Osteocyte (in vitro differentiated cells): ENCODE measurements around the gene NKX6-2. TPM values are rescaled to one million over a fixed set of nuclear protein-coding genes. Genes with fewer than 3 reads are reported as not detected.
A peak's percentile ranks its signal among the peaks of the same experiment; 100 is the strongest.
"Not testable (repeated sequence)": the region's sequence is repeated elsewhere in the genome, so short reads cannot be mapped to it uniquely, and the experiment has no call there.

Source experiments
- DNase-seq: peaks from one replicate; pipeline ENCODE4 v3.0.0; 2021; ENCODE audit warnings: mixed read lengths; ENCODE audit not compliant: unreplicated experiment; ENCODE audit errors: extremely low spot score
- H3K27ac Mint-ChIP-seq: one replicate; pipeline ENCODE4 v1.8.0; 2021; ENCODE audit warnings: mild to moderate bottlenecking, mixed read lengths; ENCODE audit not compliant: unreplicated experiment
- H3K27me3 Mint-ChIP-seq: one replicate; pipeline ENCODE4 v1.8.0; 2021; ENCODE audit warnings: mixed read lengths; ENCODE audit not compliant: unreplicated experiment
- H3K36me3 Mint-ChIP-seq: one replicate; pipeline ENCODE4 v1.8.0; 2021; ENCODE audit warnings: mixed read lengths; ENCODE audit not compliant: unreplicated experiment
- H3K4me1 Mint-ChIP-seq: one replicate; pipeline ENCODE4 v1.8.0; 2021; ENCODE audit warnings: mixed read lengths; ENCODE audit not compliant: unreplicated experiment
- H3K4me3 Mint-ChIP-seq: one replicate; pipeline ENCODE4 v1.8.0; 2021; ENCODE audit warnings: mild to moderate bottlenecking, moderate library complexity, mixed read lengths; ENCODE audit not compliant: unreplicated experiment
- H3K9me3 Mint-ChIP-seq: one replicate; pipeline ENCODE4 v1.8.0; 2021; ENCODE audit warnings: mixed read lengths; ENCODE audit not compliant: unreplicated experiment
- total RNA-seq: library from RNA; stranded (reverse); gene quantifications from 2 replicates; pipeline ENCODE4 v1.2.1, GENCODE V29; 2021
- TF ChIP-seq, protein P1 (sequence below): fragments of 200-600 bp; sonication (generic); IDR thresholded peaks from 2 replicates; pipeline ENCODE4 v1.5.0; 2021; ENCODE audit warnings: antibody characterized with exemption, mild to moderate bottlenecking, moderate library complexity

NKX6-2 gene
- total RNA-seq, 1 donor from 2014 or later, result not detected

DNA sequence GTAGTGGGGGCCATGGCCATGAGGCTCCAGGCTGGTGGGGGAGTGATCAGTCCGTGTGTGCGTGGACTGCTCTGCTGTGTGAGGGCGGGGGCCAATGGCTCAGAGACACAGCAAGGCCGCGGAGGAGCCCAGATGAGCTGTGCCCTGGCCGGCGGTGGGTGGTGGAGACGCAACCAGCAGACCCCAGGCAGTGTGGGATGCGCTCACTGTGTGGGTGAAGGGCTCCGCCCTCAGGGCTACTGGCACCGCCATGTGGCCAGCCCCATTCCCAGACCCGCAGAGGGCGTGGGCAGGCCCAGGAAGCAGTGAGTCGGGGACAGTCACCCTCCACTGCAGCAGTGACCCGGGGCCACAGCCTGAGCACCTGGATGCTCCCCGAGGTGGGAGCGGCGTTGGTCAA is 9.1 kb downstream of the NKX6-2 start:
- Mint-ChIP-seq H3K27me3 (no peaks in the 10 kb centered on the region), H3K4me1 (no peaks in the 10 kb centered on the region)
- TF ChIP-seq, protein P1, sequence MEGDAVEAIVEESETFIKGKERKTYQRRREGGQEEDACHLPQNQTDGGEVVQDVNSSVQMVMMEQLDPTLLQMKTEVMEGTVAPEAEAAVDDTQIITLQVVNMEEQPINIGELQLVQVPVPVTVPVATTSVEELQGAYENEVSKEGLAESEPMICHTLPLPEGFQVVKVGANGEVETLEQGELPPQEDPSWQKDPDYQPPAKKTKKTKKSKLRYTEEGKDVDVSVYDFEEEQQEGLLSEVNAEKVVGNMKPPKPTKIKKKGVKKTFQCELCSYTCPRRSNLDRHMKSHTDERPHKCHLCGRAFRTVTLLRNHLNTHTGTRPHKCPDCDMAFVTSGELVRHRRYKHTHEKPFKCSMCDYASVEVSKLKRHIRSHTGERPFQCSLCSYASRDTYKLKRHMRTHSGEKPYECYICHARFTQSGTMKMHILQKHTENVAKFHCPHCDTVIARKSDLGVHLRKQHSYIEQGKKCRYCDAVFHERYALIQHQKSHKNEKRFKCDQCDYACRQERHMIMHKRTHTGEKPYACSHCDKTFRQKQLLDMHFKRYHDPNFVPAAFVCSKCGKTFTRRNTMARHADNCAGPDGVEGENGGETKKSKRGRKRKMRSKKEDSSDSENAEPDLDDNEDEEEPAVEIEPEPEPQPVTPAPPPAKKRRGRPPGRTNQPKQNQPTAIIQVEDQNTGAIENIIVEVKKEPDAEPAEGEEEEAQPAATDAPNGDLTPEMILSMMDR, result no peak

DNA sequence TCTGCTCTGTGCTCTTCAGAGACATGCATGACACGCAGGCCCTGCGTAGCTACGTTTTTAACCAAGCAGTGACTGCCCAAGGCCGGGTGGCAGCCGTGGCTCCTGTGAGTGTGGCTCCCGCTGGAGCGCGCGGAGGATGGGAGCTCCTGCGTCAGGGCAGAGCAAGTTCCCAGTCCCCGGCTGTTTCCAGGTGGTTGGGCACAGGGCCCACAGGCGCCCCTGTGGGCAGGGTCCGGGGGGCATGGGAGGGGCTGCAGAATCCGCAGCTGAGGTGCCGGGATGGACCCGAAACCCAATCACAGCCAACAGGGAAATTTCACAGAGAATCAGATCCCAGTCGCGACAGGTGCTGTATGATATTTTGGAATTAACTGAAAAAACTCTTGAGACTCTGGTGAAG is 9.8 kb downstream of the NKX6-2 start:
- Mint-ChIP-seq H3K4me1 (no peaks in the 10 kb centered on the region), H3K36me3 (peaks cover 6% of the 10 kb centered on the region), H3K4me3 (no peak overlapping the region), H3K9me3 (no peaks in the 10 kb centered on the region), H3K27ac (no peak overlapping the region), H3K27me3 (no peaks in the 10 kb centered on the region)
- TF ChIP-seq, protein P1, result no peak
- no peak for DNase-seq

More for the DNA sequence above, 9.1 kb downstream of the NKX6-2 start:
- DNase-seq, result no peak
- no peak overlapping the region for H3K4me3 Mint-ChIP-seq
- no peaks in the 10 kb centered on the region for H3K9me3 Mint-ChIP-seq
- peaks cover 4% of the 10 kb centered on the region for H3K36me3 Mint-ChIP-seq
- H3K27ac Mint-ChIP-seq, result no peak overlapping the region

DNA sequence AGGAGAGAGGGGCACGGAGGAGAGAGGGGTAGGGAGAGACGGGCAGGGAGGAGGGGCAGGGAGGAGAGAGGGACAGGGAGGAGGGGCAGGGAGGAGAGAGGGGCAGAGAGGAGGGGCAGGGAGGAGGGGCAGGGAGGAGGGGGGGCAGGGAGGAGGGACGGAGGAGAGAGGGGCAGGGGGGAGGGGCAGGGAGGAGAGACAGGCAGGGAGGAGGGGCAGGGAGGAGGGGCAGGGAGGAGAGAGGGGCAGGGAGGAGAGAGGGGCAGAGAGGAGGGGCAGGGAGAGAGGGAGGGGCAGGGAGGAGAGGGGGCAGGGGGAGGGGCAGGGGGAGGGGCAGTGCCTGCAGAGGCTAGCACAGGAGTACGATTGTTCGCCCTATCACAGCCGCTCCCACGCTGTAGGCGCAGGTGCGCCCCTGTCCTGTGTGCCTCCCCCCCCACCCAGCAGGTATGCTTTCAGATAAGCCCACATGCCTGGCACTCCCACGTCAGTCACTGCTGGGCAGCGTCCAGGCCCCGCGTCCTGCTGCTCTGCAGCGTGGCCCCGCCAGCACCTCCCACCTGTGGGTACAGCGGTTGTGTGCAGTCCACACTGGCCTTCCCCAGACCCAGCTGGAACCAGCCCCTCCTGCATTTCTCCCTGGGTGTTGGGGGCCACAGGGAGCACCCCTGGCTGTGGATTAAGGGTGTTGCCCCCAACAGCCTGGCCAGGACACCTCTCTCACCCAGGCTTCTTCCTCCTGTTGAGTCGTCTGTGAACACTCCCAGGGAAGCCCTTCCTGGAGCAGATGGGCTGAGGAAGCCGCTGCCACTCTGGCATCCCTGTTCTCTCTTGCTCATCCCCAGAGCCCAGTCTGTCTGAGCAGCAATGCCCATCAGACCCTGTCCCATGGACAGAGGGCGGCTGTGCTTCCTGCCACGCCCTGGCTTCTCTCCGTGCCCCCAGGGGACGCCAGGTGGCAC is 10.8 kb downstream of the NKX6-2 start:
- Mint-ChIP-seq H3K27me3 (no peaks in the 10 kb centered on the region), H3K9me3 (no peaks in the 10 kb centered on the region)
- no peak for DNase-seq

DNA sequence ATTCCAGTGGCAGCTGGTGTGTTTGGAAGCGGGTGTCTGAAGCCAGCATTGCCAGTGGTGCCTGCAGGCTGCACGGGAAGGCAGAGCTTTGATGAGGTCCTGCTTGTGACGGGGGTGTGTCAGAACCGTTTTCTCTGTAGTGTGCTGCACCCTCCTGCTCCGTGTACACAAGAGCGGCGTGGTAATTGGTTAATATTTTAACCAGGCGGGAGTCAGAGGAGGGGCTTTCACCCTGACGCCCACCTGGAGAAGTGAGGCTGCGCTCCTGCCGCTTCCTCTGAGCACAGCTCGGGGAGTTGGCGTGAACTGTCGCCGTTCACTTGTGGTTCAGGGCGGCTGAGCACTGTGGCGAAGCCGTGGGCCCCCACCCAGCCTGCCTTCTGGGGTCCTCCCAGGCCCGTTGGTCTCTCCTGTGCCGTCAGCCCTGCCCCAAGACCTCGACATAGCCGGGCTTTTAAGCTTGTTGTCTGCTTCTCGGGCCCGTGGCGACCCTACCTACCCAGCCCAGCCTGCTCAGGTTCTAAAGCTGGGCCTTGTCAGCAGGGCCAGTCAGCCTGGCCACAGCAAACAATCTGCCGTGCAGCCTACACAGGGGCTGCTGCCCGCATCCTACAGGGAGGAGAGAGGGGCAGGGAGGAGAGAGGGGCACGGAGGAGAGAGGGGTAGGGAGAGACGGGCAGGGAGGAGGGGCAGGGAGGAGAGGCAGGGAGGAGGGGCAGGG is 11.6 kb downstream of the NKX6-2 start:
- Mint-ChIP-seq H3K9me3 (no peaks in the 10 kb centered on the region), H3K4me1 (no peaks in the 10 kb centered on the region), H3K27ac (peak overlapping the region; percentile 23), H3K27me3 (no peaks in the 10 kb centered on the region), H3K36me3 (peaks cover 9% of the 10 kb centered on the region), H3K4me3 (no peak overlapping the region)
- DNase-seq, result no peak
- TF ChIP-seq, protein P1, result no peak

More for the DNA sequence above, 10.8 kb downstream of the NKX6-2 start:
- peaks cover 9% of the 10 kb centered on the region for H3K36me3 Mint-ChIP-seq
- H3K27ac Mint-ChIP-seq, result no peak overlapping the region
- no peaks in the 10 kb centered on the region for H3K4me1 Mint-ChIP-seq
- TF ChIP-seq, protein P1, result no peak
- no peak overlapping the region for H3K4me3 Mint-ChIP-seq

DNA sequence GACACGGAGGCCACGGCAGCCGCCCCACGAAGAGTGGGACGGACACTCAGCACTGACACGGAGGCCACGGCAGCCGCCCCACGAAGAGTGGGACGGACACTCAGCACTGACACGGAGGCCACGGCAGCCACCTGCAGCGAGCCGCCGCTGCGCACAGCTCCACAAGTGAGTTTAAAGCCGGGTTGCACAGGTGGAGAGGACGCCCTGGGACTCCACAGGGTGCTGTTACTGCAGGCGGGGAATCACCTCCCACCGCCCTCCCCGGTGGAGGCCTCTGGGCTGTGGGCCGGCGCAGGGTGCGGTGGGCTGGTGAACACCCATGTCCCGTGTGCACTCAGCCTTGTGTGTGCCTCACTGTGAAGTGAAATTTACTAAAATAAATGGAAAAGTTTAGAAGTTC is 13.1 kb downstream of the NKX6-2 start:
- H3K4me1 Mint-ChIP-seq, H3K4me3 Mint-ChIP-seq, H3K27me3 Mint-ChIP-seq, H3K9me3 Mint-ChIP-seq, DNase-seq, H3K27ac Mint-ChIP-seq: not testable (repeated sequence)
- H3K36me3 Mint-ChIP-seq, result peaks cover 19% of the 10 kb centered on the region
